ENCODE measurements around the gene BEAN1.
A peak's percentile ranks its signal among the peaks of the same experiment; 100 is the strongest.
"Not testable (repeated sequence)": the region's sequence is repeated elsewhere in the genome, so short reads cannot be mapped to it uniquely, and the experiment has no call there.

Gene BEAN1

DNA sequence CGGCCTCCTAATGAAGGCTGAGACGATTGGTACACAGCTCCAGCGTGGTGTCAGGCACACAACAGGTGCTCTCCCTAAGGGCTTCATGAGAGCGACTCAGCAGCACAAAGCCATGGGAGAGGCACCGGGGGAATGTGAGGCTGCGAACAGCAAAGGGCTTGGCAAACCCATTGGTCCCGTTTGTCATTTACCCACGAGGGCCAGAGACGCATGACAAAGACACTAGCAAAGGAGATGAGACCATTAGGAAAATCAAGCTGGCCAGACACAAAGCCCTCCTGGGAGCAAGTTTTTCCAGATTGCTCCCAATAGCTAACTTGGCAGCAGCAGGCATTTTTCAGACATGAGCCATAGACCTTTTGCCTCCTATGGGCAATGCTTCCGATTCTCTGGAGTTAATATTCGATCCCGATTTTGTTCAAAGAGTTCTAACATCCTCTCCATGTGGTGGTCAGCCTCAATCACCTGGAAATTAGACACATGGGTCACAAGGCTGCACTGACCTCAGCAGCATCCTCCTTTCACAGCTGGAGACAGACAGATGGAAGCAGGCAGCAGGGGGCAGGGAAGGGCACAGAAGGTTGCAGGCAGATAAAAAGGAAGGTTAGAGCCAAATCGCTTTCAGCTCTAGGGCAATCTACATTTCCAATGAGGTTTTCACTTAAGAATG lies 84.6 kb downstream of the BEAN1 start:
- DNase-seq: no peak

DNA sequence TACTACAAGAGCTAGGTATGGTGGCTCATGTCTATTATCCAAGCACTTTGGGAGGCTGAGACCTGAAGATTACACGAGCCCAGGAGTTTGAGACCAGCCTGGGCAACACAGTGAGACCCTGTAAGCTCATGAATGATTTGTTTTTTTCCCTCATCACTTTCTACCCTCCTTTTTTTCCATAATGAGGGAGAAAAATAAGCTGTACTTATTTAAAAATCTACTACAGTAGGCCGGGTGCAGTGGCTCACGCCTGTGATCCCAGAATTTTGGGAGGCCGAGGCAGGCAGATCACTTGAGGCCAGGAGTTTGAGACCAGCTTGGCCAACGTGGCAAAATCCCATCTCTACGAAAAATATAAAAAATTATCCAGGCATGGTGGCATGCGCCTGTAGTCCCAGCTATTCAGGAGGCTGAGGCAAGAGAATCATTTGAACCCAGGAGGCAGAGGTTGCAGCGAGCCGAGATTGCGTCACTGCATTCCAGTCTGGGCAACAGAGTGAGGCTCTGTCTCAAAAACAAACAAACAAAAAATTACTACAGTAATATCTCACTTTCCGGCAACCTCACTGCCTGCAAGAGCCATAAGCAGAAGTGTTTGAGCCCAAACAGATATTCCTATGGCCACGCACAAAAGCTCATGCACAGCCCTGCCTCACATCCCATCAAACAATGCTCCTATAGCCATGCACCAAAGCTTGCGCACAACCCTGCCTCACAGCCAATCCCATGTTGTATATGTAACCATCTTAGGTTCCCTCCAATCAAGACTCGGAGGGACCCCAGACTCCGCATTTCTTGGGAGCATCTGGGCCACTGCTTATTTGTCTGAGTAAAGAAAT lies 85.4 kb downstream of the BEAN1 start:
- DNase-seq: no peak

DNA sequence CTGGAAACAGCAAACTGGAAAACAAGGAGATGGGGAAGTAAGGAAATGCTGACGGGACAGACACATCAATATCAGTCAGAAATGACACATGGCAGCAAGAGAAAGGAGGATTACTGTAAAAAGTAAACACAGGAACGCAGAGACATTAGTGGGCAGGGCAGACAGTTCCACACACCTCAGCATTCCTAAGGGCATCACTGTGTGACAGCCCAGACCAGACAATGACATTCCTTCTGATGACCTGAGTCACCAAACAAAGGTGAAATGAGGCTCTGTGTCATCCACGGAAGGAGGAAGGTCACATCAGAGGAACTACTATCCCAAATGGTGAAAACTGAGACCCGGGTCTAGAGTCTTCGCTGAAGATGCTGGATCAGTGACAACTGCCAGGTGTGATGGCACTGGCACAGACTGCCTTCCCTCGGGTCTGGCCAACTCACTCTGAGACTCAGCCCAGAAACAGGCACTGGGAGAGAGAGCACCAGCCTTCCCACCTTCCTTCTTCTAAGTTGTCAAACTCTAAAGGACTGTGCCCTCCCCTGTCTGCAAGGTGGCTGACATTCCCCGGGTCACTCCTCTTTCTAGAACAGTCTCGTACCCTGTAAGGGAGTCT lies 86.1 kb downstream of the BEAN1 start:
- DNase-seq: no peak

DNA sequence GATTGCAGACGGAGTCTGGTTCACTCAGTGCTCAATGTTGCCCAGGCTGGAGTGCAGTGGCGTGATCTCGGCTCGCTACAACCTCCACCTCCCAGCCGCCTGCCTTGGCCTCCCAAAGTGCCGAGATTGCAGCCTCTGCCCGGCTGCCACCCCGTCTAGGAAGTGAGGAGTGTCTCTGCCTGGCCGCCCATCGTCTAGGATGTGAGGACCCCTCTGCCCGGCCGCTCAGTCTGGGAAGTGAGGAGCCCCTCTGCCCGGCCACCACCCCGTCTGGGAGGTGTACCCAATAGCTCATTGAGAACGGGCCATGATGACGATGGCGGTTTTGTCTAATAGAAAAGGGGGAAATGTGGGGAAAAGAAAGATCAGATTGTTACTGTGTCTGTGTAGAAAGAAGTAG lies 87.3 kb downstream of the BEAN1 start:
- DNase-seq: not testable (repeated sequence)

DNA sequence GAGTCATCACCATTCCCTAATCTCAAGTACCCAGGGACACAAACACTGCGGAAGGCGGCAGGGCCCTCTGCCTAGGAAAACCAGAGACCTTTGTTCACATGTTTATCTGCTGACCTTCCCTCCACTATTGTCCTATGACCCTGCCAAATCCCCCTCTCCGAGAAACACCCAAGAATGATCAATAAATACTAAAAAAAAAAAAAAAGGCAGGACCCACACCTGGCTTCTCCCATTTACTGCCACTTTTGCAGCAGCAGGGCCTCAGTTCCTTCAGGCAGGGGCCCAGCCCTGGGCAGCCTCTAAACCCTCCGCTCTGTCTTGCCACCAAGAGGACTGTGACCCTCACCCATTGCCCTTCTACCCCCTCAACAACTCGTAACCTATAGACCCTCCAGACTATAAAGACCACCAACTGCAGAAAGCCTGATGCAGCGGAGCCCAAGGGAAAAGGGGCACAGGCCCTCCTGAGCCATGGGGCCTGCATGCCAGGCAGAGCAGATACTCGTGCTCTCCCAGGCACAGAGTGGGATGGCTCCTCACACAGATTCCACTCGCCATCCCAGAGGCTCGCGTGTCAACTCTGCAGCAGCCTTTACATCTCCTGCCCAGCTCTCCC lies 88.0 kb downstream of the BEAN1 start:
- DNase-seq: not testable (repeated sequence)

DNA sequence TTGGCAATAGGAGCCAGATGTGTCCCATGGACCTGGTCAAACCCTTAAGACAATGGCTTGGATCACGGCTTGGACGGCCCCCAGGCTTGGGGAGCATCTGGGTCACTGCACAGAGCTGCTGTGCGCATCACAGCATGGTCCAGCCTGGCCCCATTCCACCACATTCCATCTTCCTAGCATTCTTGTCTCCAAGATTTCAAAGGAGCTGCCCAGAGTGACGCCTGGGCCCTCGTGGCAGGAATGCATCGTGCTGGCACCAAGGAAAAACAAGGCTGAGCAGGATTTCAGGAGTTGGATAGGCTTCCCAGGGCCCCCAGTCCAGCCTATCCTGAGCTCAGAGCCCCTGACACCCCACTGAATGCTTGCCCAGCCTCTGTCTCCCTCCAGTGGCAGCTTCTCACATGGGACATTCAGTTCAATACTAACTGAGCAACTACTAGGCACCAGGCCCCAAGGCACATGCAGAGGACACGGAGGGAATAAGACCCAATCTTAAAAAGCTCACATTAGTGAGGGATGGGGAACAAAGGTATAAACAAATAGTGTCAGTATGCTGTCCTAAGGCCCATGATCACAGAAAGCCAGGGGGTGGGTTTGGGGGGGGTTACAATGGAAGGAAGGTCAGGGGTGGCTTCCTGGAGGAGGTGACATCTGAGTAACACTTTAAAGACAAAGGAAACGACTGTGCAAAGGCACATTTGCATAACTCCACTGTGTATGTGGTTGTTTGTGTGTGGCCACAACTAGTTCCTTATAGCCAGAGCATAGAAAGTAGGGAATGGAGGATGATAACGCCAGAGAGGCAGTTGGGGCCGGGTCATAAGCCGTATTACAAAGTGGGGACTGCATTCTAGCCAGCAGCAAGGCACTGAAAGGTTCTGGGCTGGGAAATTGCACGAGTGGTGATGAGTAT lies 88.8 kb downstream of the BEAN1 start:
- DNase-seq: no peak

DNA sequence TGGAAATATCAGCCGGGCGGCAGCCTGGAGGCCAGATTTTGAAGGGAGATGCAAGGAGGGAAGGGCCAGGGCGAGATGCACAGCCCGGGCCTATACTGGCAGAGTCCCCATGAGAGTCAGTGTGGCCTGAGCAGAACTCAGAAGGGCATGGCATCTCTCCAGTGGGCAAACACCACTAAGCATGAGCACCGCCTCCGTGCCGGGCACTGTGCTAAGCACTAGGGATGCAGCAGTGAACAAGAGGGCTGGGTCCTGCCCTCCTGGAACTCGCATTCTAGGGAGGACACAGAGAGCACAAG lies 89.4 kb downstream of the BEAN1 start:
- no peak for DNase-seq

DNA sequence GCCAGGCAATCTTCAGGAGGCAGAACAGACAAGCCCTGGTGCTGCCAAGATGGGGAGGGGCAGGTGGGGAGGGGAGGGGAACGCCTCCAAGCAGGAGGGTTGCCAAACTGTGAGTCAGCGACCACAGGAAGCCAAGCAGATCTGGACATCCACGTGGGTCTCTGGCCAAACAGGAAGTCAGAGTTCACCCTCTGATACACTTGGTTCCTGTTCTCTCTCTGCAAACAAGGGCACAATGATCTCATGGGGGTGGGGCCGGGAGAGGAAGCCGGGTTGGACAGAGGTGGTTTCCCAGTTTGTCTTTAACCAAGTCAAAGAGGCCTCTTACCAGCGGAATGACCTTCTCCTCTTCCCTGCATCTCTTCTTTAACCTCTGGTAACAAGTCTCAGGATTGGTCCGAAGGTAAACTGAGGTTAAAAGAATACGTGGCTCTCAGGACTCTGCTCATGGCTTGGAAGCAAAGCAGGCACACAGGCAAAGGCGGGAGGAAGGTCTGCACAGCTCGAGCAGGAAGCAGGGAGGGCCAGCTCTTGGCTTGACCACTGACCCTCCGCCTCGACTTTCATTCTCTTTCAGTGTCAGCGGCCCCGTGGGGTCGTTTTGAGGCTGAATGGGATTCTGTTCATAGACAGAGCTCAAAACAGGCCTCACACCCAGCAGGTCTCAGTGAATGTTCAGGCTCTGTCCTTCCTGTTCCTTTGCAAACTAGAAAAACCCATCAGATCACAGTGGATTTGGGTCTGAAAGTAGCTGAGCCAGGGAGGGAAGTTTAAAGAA lies 89.9 kb downstream of the BEAN1 start:
- peak in 1 of 2 experiments; percentile 5 for DNase-seq

DNA sequence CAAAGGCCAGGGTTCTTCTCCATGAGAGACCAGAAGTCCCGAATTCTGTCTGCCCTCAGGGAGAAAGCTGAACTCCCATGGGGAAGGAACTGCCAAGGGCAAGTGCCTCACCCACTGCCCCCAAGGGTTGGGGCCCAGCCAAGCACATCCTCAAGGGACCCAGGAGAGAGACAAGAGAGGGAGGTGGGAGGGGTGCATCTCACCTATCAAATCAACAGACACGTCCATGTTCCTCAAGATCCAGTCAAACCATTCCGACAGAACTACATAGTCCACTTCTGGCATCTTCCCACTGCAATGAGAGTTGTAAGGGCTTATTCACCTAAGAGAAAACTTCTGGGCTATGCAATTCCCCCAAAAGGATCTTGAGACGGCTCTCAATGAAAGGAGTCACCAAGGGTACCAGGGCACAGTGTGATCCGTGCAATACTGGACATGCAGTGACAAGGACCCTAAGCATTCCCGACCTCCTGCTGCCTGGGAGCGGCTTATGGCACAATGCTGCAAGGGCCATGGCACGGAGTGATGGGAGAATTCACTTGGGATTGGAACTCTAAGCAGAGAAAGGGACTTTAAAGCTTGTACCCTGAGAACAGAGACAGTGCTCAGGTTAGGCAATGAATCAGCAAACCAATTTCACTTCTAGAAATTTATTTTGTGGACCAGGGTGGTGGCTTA lies 90.6 kb downstream of the BEAN1 start:
- DNase-seq: no peak

DNA sequence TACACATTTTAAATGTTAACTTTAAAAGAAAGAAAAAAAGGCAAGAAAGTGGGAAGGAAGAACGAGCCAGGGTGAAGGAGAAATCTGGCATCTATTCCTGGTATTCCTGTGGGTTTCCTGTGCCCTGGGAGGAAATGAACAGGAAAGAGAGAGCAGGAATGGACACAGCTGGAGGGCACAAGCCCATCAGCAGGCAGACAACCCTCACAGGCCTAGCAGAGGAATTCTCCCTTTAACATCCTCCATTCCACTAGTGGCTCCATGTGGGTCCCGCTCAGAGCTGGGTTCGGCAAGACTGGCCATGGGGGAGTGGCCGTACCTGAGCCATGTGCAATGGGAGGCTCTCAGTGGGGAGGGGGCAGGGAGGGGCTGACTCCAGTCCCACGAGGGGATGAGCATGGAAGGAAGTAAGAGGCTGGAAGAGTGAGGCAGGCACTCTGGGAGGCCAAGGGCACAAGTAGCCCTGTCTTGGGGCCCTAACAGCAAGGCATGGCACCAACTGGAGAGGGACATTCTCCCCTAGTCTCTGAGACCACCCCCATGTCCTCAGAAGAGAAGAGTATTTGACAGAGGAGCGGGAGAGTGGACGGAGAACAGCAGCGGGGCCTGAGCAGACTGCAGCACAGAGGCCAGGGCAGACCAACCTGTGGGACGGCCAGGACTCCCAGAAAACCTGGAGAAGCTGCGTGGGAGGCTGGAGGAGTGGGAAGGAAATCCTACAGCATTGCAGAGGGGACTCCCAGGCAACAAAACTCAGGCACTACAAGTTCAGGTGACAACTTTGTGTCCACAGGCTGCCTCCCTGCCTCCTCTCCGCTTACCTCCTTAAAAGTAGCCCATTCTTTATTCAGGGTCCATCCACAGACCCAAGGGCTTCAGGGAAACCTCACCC lies 92.6 kb downstream of the BEAN1 start:
- DNase-seq: no peak

DNA sequence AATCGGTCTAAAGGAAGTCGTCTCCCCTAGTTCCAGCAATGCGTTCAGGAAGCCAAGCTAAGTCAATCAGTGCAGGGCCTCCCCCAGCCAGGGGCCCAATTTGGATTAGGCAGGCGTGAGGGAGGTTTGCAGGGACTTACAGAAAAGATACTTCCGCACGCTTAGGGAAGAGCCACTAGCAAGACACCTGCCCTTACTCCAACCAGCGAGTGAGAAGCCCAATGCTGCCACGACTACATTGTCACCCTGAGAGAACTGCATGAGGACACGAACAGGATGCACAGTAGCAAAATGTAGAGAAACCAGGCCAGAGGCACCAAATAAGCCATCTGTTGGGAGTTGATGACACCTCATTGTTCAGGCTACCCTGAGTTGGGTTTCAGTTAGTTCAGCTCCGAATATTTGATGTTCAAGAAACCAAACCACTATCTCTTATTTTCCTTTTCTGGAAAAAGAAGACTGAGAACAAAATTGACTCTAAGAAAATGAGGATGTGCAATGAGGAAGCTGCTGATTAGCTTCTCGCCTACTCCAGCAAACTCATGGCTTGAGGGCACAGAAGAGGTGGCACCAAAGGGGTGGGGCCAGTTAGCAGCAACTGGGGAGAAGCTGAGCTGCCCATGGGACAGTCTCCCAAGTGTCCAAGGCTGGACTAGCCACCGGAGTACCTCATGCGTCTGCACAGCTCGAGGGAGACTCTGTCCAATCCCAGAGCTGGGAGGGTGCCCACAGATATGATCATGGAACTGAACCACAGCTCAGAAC lies 93.5 kb downstream of the BEAN1 start:
- no peak for DNase-seq

DNA sequence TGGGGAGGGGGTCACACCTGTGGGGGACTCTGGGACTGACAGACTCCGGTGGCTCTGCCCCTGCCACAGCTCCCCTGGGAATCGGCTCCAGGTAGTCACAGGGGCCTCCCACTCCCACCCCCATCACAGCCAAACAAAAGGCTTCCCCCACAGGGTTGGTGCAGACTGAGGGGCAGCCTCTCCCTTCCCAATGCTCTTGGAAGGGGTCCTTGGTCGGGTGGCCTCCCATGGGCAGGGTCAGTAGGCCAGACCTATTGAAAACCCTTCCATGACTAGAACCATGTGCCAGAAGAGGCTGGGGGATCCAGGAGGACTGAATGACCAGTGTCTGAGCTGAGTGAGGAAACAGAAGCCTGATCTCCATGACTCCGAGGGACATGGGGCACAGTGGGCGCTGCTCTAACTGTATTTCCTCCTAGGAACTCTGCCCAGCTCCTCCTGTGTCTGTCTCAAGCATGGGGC lies 94.2 kb downstream of the BEAN1 start:
- DNase-seq: no peak

DNA sequence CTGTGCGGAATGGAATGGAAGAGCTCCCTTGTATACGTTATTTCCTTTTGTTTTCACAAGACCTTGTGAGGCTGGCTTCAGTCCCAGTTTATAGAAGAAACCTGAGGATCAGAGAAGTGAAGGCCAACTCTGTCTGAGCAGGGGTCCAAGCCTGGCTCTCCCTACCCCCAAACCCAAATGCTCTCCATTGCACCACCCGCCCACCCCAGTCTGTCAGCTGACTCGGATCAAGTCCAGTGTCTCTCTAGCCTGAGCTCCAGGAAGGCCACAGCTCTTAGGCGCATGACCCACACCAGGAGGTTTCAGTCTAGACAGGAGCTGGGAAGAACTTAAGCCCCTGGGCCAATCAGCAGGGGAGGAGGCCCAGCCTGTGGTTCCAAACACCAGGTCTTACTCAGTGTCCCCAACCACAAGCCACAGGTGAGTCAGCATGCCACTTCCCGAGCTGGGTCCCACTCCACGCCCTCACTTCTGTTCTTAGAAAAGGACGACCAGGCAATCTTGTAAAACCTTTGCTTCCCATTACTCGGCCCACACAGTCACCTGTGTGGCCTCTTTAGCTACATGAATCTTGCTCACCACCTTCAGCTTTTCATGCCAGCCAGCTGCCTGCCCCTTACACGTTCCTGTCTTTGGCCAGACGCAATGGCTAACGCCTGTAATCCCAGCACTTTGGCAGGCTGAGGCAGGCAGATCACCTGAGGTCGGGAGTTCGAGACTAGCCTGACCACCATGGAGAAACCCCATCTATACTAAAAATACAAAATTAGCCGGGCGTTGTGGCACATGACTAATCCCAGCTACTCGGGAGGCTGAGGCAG lies 95.1 kb downstream of the BEAN1 start:
- DNase-seq: no peak

DNA sequence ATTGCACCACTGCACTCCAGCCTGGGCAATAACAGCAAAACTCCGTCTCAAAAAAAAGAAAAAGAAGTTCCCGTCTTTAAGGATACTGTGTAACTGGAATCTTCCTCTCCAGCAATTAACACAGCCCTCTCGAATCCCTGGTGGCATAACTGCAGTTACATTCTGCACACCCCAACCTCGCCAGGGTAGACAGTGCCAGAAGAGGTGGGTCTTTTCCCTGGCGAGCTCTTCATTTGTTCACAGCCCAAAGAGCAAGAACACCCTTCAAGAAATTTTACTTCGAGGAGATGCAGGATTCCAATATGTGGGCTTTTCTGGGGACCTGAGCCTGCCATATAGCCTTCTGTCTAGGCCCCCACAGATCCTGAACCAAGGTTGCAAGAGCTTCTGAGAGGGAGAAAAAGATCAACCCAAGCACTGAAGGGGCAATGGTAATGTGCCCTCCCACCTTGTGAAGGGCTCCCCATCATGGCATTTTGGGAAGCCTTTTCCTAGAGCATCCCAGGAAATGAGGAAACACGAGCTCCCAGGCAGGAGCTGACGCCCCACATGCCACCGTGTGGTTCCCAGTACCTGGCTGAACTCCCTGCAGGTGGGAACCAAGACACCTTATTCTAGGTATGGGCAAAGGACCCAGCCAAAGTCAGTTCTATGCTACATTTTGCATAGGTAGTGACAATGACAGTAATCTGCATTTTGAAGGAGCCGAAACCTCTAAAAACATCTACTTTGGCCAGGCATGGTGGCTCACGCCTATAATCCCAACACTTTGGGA lies 95.9 kb downstream of the BEAN1 start:
- no peak for DNase-seq

DNA sequence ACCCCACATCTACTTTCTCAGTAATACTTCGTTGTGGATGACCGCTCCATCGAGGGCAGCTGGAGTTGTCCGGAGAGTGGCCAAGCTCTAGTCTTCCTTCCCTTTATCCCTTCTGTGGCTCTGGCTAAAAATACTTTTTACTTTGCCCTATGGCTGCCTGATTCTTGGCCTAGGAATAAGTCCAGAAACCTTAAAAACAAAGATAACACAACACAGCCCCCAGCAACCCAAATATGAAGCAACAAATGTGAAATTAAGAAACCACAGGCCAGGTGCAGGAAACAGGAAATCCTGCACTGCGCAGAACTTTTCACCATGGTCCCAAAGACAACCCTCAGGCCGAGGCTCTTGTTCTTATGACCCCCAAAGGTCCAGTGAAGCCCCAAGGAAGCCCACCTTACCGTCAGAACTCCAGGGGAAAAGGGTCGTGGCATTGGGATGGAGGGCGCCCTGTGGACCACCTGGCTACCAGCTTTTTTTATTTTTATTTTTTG lies 96.8 kb downstream of the BEAN1 start:
- DNase-seq: no peak

DNA sequence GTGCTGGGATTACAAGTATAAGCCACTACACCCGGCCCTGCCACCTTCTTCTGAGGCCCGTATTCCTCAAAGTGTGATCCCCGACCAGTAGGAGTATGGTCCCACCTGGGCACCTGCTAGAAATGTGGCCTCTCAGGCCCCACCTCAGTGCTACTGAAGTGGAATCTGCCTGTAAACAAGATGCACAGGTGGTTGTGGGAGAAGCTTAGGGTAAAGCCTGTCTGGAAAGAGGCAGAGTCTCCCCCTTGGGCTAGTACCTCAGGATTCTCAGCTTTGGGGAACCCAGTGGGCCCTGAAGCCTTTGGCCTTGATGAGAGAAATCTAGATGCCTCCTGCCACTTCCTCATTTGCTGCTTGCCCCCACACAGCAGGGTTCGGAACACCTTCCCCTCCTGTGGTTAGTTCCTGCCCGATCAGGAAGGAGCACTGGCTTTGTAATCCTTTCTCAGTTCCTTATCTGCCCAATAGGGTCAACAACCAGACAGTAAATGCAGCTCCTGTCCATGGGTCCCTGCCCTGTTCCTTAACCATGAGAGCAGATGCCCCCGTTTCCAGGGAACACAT lies 97.6 kb downstream of the BEAN1 start:
- DNase-seq: no peak
